HUES48 (cell line): Measurements from ENCODE around the gene IGFBP7.
"Not testable (repeated sequence)": the region's sequence is repeated elsewhere in the genome, so short reads cannot be mapped to it uniquely, and the experiment has no call there.

Experiments
- H3K27ac ChIP-seq: one replicate; pipeline ENCODE4 v1.7.0; 2013; ENCODE audit warnings: low read depth, low read length, inconsistent platforms
- H3K27me3 ChIP-seq: 2 replicates; pipeline ENCODE4 v1.6.1; 2013; ENCODE audit warnings: mild to moderate bottlenecking, low read length; ENCODE audit not compliant: control insufficient read depth, insufficient read depth
- H3K36me3 ChIP-seq: 2 replicates; pipeline ENCODE4 v1.6.1; 2013; ENCODE audit warnings: low read length; ENCODE audit not compliant: control insufficient read depth, insufficient read depth
- H3K4me1 ChIP-seq: 2 replicates; pipeline ENCODE4 v1.6.1; 2013; ENCODE audit warnings: mild to moderate bottlenecking, low read length; ENCODE audit not compliant: control insufficient read depth, insufficient read depth
- H3K4me3 ChIP-seq: 2 replicates; pipeline ENCODE4 v1.5.1; 2013; ENCODE audit warnings: mild to moderate bottlenecking, low read depth, low read length
- H3K9ac ChIP-seq: 2 replicates; pipeline ENCODE4 v1.6.1; 2013; ENCODE audit warnings: mild to moderate bottlenecking, low read depth, low read length, moderate library complexity
- H3K9me3 ChIP-seq: 2 replicates; pipeline ENCODE4 v1.6.1; 2013; ENCODE audit warnings: low read length; ENCODE audit not compliant: control insufficient read depth, insufficient read depth

IGFBP7 gene

DNA sequence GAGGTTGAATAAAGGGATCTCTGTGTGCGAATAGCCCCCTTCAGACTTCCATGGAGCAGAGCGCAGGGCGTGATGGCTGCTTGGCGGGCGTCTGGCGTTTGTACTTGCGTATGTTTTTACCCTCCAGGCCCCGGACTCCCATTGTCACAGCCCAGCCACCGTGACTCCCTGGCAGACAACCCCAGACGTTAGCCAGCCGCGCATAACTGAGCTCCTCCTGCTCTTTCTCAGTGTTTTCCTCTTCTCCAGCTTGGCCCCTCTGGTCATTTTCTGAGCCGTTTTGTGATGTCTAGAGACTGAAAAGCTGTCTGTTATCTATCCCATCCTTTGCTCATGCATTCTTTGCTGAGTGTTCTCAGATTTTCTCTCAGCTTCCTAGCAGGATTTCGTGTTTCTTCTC, 54.3 kb downstream of the IGFBP7 start:
- no peaks in the 10 kb centered on the region for H3K4me1 ChIP-seq
- no peak overlapping the region for H3K4me3 ChIP-seq
- no peaks in the 10 kb centered on the region for H3K36me3 ChIP-seq
- H3K9me3 ChIP-seq, result no peaks in the 10 kb centered on the region
- H3K27me3 ChIP-seq, result no peaks in the 10 kb centered on the region
- no peak overlapping the region for H3K9ac ChIP-seq
- no peak overlapping the region for H3K27ac ChIP-seq

DNA sequence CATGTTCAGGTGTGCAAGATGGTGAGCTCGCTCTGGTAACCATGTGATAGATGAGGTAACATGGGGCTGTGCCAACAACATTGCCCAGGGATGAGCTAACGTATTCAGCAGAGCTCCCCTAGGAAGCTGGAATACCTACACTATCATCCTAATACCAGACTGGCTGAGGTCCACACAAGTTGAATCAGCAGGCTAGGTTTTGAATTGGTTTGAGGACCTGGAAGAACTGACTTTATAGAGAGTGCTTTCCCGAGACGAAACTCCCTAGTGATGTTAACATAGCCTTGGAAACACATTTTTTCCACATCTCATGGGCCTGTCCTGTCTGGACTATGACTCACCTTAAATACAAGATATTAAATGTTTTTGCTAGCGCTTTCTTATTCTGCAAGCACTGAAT, 56.7 kb downstream of the IGFBP7 start:
- no peak overlapping the region for H3K27ac ChIP-seq
- H3K4me1 ChIP-seq, result no peaks in the 10 kb centered on the region
- no peaks in the 10 kb centered on the region for H3K9me3 ChIP-seq
- H3K27me3 ChIP-seq, result no peaks in the 10 kb centered on the region
- H3K9ac ChIP-seq, result no peak overlapping the region
- no peaks in the 10 kb centered on the region for H3K36me3 ChIP-seq
- H3K4me3 ChIP-seq, result no peak overlapping the region

DNA sequence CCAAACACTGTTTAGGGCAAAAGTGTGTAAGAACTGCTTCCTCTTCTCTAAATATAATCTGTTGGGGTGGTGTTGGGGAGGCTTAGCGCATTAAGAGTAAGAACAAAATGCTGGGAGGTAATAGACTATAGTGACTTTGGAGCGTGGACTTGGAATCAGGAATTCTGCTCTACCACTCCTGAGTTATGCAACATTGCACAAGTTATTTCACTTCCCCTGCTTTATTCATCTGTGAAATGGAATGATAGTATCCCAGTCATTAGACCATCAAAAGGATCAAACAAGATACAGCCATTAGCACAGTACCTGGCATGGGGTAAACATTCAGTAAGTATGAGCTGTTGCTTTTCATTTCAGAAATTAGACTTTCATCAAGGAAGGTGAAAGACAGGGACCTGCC, 58.7 kb downstream of the IGFBP7 start:
- no peaks in the 10 kb centered on the region for H3K4me1 ChIP-seq
- H3K9me3 ChIP-seq, result no peaks in the 10 kb centered on the region
- no peaks in the 10 kb centered on the region for H3K27me3 ChIP-seq
- H3K36me3 ChIP-seq, result no peaks in the 10 kb centered on the region
- H3K4me3 ChIP-seq, result no peak overlapping the region
- H3K27ac ChIP-seq, result no peak overlapping the region
- no peak overlapping the region for H3K9ac ChIP-seq

DNA sequence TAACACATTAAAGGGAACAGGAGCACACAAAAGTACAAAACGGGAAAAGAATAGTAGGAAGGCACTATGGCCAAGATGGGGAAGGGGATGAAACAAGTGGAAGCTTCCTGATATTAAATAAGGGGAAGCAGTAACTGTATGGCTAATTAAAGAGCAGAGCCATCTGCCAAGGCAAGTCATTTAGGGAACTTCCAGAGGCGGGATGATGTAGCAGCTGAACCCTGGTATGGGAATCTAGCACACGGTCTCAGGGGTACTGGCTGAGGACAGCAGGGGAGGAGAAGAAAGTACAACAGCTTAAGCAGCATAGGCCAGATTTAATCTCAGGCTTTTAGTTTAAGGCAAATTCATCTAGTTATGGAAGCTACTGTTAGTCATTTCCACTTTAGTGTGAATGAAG, 59.1 kb downstream of the IGFBP7 start:
- H3K27ac ChIP-seq, result no peak overlapping the region
- H3K9ac ChIP-seq, result no peak overlapping the region
- H3K4me1 ChIP-seq, result no peaks in the 10 kb centered on the region
- no peak overlapping the region for H3K4me3 ChIP-seq
- no peaks in the 10 kb centered on the region for H3K36me3 ChIP-seq
- H3K9me3 ChIP-seq, result no peaks in the 10 kb centered on the region
- H3K27me3 ChIP-seq, result no peaks in the 10 kb centered on the region

DNA sequence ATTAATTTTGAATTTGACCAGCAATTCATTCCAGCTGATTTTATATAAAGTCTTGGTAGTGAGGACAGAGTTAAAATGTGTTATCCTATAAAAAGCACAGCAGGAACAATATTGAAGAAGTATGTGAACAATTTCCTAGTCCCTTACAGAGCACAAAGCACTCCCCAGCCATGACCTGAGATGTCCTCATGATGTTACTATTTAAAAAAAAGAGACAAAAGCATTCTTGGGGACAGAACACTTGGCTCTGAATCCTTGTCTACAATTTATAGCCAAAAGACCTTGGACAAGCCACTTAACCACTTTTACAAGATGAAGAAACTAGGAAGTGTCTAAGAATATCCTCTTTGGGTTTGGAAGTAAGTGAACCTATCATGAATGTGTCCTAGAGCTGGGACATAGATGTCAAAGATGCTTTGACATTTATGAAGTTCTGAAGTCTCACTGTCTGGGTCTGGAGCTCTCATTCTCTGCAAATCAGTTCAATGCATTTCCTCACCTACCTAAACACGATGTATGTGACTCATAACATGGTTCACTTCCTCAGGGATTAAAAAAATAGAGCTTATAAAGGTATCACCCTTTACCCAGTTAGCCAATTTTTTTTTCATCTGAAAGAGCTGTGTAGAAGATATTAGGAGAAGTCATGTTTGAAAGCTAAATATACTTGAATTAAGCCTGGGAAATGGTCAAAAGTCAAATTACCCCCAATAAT, 61.4 kb downstream of the IGFBP7 start:
- Histone ChIP-seq H3K9me3 (no peaks in the 10 kb centered on the region), H3K36me3 (no peaks in the 10 kb centered on the region), H3K9ac (no peak overlapping the region), H3K4me3 (no peak overlapping the region), H3K4me1 (no peaks in the 10 kb centered on the region), H3K27ac (no peak overlapping the region), H3K27me3 (no peaks in the 10 kb centered on the region)

DNA sequence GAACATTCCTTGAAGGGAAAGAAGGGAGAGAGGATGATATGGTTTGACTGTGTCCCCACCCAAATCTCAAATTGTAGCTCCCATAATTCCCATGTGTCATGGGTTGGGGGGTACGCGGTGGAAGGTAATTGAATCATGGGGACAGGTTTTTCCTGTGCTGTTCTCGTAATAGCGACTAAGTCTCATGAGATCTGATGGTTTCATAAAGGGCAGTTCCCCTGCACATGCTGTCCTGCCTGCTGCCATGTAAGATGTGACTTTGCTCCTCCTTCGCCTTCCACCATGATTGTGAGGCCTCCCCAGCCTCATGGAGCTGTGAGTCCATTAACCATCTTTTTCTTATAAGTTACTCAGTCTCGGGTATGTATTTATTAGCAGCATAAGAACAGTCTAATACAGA, 63.1 kb downstream of the IGFBP7 start:
- not testable (repeated sequence) for H3K4me3 ChIP-seq, H3K9me3 ChIP-seq, H3K27me3 ChIP-seq, H3K4me1 ChIP-seq, H3K36me3 ChIP-seq, H3K9ac ChIP-seq, H3K27ac ChIP-seq

DNA sequence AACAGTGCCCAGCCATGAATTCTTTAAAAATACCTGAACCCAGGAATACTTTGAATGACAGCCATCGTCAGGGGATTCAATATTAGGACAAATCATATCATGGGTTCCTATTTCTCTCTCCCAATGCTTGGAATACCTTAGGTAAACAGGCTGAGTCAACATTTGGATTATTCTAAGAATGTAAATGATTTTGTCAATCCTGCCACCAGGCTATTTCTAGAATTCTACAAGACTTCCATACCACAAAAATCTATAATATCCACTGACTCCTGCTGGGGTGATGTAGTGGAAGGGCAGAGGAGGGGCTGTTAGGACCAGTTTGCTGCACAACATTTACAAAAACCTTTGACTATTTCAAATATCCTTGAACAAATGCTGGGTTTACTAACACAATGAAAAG, 65.2 kb downstream of the IGFBP7 start:
- no peak overlapping the region for H3K9ac ChIP-seq
- H3K4me3 ChIP-seq, result no peak overlapping the region
- H3K36me3 ChIP-seq, result no peaks in the 10 kb centered on the region
- H3K27ac ChIP-seq, result no peak overlapping the region
- no peaks in the 10 kb centered on the region for H3K27me3 ChIP-seq
- peaks cover 5% of the 10 kb centered on the region; the same call in 1 of the 2 replicates for H3K4me1 ChIP-seq
- H3K9me3 ChIP-seq, result no peaks in the 10 kb centered on the region

DNA sequence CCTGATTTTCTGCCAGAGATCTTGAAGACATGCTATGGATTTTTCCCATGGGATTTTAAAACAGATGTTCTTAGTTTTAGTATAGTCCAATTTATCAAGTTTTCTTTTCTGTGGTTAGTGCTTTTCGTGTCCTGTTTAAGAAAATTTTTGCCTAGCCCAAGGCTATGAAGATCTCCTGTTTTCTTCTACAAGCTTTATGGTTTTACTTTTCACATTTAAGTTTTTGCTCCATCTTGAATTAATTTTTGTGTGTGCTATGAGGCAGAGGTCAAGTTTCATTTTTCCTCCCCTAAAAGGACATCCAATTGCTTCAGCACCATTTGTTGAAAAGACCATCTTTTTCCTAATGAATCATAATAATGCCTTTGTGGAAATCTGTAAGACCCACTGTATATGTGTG, 65.9 kb downstream of the IGFBP7 start:
- Histone ChIP-seq H3K27ac (no peak overlapping the region), H3K9me3 (no peaks in the 10 kb centered on the region), H3K36me3 (no peaks in the 10 kb centered on the region), H3K9ac (no peak overlapping the region), H3K27me3 (no peaks in the 10 kb centered on the region), H3K4me3 (no peak overlapping the region), H3K4me1 (peaks cover 5% of the 10 kb centered on the region; the same call in 1 of the 2 replicates)

DNA sequence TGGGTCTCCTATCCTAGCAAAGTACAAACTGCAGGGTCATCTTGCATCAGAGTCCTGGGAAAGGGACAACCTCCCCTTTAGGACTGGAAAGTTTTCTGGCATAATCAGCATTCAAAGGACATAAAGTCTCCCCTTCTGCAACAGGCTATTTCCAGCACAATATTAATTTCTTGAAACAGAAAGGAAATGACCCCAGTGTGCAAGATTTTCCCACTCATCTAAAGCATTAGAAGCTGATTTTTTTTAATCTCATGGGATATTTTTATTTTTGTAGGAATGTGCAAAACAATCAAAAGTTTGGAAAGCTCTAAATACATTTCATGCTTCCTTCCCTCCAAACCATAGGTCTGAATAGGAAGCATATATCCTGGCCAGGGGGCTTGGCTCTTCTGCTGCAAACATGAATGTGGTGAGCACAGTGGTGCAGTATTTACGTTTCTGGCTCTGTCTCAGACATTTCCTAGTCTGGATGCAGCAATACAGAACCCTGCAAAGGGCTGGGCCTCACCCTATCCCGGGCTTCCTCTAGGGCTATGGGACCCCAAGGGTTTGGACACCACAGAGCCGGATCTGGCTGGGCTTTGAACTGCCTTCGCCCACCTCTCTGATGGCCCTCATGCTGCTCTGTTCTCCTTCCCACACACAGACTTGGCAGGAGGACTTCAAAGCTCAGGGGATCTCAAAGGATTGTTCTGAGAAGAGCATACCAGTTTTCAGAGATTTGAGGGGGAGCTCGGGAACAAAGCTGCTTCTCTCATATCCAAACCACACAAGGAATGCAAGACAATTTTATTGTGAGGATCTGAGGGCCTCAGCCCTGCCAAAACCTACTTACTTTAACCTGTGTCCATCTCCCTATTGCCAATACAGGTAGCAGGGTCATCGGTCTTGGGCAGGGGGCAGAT, 66.6 kb downstream of the IGFBP7 start:
- Histone ChIP-seq H3K4me1 (peaks cover 8% of the 10 kb centered on the region; the same call in 1 of the 2 replicates), H3K9me3 (no peaks in the 10 kb centered on the region), H3K4me3 (no peak overlapping the region), H3K27ac (no peak overlapping the region), H3K36me3 (no peaks in the 10 kb centered on the region), H3K9ac (no peak overlapping the region), H3K27me3 (no peaks in the 10 kb centered on the region)

DNA sequence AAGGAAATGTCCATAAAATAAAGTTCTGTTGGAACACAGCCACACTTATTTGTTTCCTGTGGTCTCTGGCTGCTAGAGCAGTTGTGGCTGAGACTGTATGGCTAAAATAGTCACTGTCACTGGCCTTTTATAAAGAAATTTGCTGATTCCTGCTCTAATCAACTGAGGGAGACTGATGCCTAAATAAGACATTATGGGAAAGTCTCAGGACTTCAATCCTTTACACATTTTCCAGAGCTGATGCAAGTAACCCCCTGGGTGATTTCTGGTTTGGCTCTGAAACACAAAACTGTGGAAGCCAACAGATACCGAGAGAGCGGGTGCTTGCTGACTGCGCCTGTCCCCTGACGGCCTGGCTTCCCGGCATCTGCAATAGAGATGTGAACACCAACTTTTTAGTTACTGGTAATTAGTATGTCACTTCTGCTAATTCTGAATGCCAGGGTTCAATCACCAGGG, 67.4 kb downstream of the IGFBP7 start:
- Histone ChIP-seq H3K4me3 (no peak overlapping the region), H3K27me3 (no peaks in the 10 kb centered on the region), H3K36me3 (no peaks in the 10 kb centered on the region), H3K9ac (no peak overlapping the region), H3K27ac (no peak overlapping the region), H3K9me3 (no peaks in the 10 kb centered on the region), H3K4me1 (peaks cover 8% of the 10 kb centered on the region; the same call in 1 of the 2 replicates)

DNA sequence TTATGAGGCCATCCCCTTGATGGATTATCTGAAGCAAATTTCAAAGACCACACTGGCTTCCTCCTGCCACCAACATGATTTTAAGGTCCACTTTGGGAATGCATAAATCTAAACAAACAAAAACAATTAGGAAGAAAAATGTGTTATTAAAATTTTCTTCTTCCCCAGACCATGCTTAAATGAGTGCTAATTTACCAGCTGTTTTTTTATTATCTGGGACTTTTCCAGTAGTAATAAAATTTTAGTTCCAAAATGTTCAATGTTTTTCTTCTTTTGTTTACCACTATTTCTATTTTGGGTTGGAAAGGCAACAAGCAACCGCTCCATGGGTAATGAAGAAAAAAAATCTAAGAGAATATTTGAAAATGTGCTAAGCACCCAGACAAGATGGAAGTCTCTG, 69.2 kb downstream of the IGFBP7 start:
- H3K4me3 ChIP-seq, result no peak overlapping the region
- no peaks in the 10 kb centered on the region for H3K27me3 ChIP-seq
- peaks cover 8% of the 10 kb centered on the region; the same call in 1 of the 2 replicates for H3K4me1 ChIP-seq
- no peak overlapping the region for H3K9ac ChIP-seq
- no peaks in the 10 kb centered on the region for H3K9me3 ChIP-seq
- H3K36me3 ChIP-seq, result no peaks in the 10 kb centered on the region
- no peak overlapping the region for H3K27ac ChIP-seq
